GM19025 (cell line): ENCODE results near the gene SPATA1.
"Not testable (repeated sequence)": the region's sequence is repeated elsewhere in the genome, so short reads cannot be mapped to it uniquely, and the experiment has no call there.

ENCODE experiments used
- ATAC-seq: cut with Tn5 transposase; IDR thresholded peaks from one replicate; pipeline ENCODE4 v1.9.1; 2021; ENCODE audit warnings: mild to moderate bottlenecking, low read depth, moderate library complexity; ENCODE audit not compliant: unreplicated experiment

The SPATA1 gene

GRCh38 chr1:84585803-84586202 lies 79.6 kb downstream of the SPATA1 start:
- ATAC-seq: no peak

- ATAC-seq: no peak
These were observed 80.9 kb downstream of the SPATA1 start for GRCh38 chr1:84587099-84587498.

GRCh38 chr1:84594959-84595358 lies 88.8 kb downstream of the SPATA1 start:
- ATAC-seq: not testable (repeated sequence)

GRCh38 chr1:84597011-84597410 lies 90.8 kb downstream of the SPATA1 start:
- ATAC-seq: no peak

- ATAC-seq: peak; percentile 5
These were observed 92.2 kb downstream of the SPATA1 start for GRCh38 chr1:84598418-84598817.

- ATAC-seq: peak; percentile 72
These were observed 92.9 kb downstream of the SPATA1 start for GRCh38 chr1:84598846-84599741.

- ATAC-seq: no peak
These were observed 94.6 kb downstream of the SPATA1 start for GRCh38 chr1:84600796-84601195.

GRCh38 chr1:84603223-84603622 lies 97.0 kb downstream of the SPATA1 start:
- ATAC-seq: no peak

GRCh38 chr1:84603941-84604830 lies 98.0 kb downstream of the SPATA1 start:
- no peak for ATAC-seq

- ATAC-seq: no peak
These were observed 99.0 kb downstream of the SPATA1 start for GRCh38 chr1:84605157-84605556.

- no peak for ATAC-seq
These were observed 100.8 kb downstream of the SPATA1 start for GRCh38 chr1:84606977-84607376.

GRCh38 chr1:84611091-84611490 lies 104.9 kb downstream of the SPATA1 start:
- no peak for ATAC-seq

- ATAC-seq: peak; percentile 74
These were observed 105.6 kb downstream of the SPATA1 start for GRCh38 chr1:84611796-84612195.

GRCh38 chr1:84613026-84613425 lies 106.8 kb downstream of the SPATA1 start:
- no peak for ATAC-seq

GRCh38 chr1:84613887-84614286 lies 107.7 kb downstream of the SPATA1 start:
- ATAC-seq: no peak

GRCh38 chr1:84615790-84616189 lies 109.6 kb downstream of the SPATA1 start:
- ATAC-seq: no peak
